ENCODE results near the gene TEX48. TPM values are rescaled to one million over a fixed set of nuclear protein-coding genes. Genes with fewer than 3 reads are reported as not detected.

The TEX48 gene
- total RNA-seq, 4 donors from 2014 or later = not detected

- TF ChIP-seq, protein P1, sequence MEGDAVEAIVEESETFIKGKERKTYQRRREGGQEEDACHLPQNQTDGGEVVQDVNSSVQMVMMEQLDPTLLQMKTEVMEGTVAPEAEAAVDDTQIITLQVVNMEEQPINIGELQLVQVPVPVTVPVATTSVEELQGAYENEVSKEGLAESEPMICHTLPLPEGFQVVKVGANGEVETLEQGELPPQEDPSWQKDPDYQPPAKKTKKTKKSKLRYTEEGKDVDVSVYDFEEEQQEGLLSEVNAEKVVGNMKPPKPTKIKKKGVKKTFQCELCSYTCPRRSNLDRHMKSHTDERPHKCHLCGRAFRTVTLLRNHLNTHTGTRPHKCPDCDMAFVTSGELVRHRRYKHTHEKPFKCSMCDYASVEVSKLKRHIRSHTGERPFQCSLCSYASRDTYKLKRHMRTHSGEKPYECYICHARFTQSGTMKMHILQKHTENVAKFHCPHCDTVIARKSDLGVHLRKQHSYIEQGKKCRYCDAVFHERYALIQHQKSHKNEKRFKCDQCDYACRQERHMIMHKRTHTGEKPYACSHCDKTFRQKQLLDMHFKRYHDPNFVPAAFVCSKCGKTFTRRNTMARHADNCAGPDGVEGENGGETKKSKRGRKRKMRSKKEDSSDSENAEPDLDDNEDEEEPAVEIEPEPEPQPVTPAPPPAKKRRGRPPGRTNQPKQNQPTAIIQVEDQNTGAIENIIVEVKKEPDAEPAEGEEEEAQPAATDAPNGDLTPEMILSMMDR (IDR thresholded peaks at IDR 0.05) = no peak
- no peak for DNase-seq (ENCODE audit: low spot score)
- no peak for ATAC-seq (ENCODE audit: low FRiP score)
These were observed 19.7 kb downstream of the TEX48 start for GRCh38 chr9:114662081-114662989.

GRCh38 chr9:114657705-114658104 lies 24.3 kb downstream of the TEX48 start, which contains the start of gene TEX53:
TEX53 (minus strand) TSS chr9:114657805; CDS start chr9:114657774, 31 bp downstream.
- TF ChIP-seq, protein P1 (IDR thresholded peaks at IDR 0.05) = no peak
- DNase-seq (ENCODE audit: low spot score) = no peak
- ATAC-seq (ENCODE audit: low FRiP score) = no peak

DNA sequence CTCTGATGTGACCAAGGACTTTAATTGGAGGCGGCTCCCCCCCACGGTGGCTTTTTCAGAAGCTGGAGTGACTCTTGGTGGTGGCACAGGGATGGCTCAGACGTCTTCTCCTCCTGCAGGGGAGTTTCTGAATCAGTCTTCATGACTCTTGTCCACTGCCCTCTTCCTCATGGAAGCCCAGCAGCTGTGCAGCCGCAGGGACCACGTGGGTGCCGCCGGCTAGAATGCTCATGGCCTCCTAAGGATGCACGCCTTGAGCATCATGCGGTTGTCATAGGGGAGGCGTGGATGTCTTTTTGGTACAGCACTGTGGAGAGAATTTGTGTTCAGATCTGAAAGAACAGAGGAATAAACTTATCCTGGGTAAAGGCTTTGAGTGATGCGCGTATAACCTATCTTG lies 25.7 kb downstream of the TEX48 start:
- TF ChIP-seq, protein P1 (IDR thresholded peaks at IDR 0.05) = no peak
- no peak for DNase-seq (ENCODE audit: low spot score)
- no peak for ATAC-seq (ENCODE audit: low FRiP score)

- TF ChIP-seq, protein P1 (IDR thresholded peaks at IDR 0.05) = no peak
- DNase-seq (ENCODE audit: low spot score) = no peak
- no peak for ATAC-seq (ENCODE audit: low FRiP score)
These were observed 26.3 kb downstream of the TEX48 start for GRCh38 chr9:114655689-114656088.

GRCh38 chr9:114653556-114654159 lies 28.3 kb downstream of the TEX48 start:
- DNase-seq (ENCODE audit: low spot score) (peak; percentile 93), ATAC-seq (ENCODE audit: low FRiP score) (peak; percentile 75)
- TF ChIP-seq, protein P1 (IDR thresholded peaks at IDR 0.05) = peak in 2 of 3 donors; percentile 65 to 80

DNA sequence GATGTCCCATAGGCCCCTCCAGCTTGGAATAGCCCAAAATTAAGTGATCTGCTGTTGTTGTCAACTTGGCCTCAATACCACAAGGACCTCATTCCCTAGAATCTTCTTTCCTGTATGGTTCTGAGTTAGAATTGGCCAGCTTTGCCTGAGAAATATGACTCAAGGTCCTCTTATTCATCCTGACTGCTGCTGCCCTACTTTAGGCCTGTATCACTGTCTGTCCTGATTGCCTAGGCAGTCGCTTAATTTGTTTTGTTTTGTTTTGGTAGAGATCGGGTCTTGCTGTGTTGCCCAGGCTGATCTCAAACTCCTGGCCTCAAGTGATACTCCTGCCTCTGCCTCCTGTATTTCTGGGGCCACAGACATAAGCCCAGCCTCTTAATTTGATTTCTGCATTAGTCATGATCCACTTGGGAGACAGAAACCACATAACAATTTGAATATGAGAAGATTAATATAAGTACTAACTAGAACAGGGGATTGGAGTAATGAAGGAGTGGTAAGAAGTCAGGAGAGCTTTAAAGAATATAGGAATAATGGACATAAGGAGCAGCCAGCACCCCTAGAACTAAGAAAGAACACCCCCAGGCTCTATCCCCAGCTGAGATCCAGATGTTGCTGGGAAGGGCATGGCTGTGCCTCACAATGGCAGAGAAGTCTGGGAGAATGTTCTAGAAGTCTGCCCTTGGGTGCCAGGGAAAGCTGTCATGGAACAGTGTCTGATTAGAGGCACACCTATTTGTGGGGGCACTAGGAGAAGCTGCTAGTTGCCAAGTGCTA lies 29.0 kb downstream of the TEX48 start:
- ATAC-seq (ENCODE audit: low FRiP score) = no peak
- TF ChIP-seq, protein P1 (IDR thresholded peaks at IDR 0.05) = no peak
- no peak for DNase-seq (ENCODE audit: low spot score)

All from omental fat pad (tissue), 4 donors.